Loucy (cell line): Measurements from ENCODE around the gene DMRTC2.

Experiments used
- EZH2phosphoT487 ChIP-seq: fragments of 200-600 bp; IDR thresholded peaks from 2 replicates; pipeline ENCODE4 v1.6.1; 2018; ENCODE audit warnings: antibody characterized with exemption, mild to moderate bottlenecking, moderate library complexity, borderline replicate concordance
- TF ChIP-seq, protein P1 (sequence below): fragments of 200-600 bp; sonication (generic); conservative IDR thresholded peaks from 2 replicates; pipeline ENCODE4 v1.5.1; 2014; ENCODE audit warnings: mild to moderate bottlenecking, antibody characterized with exemption, low read length

DNA sequence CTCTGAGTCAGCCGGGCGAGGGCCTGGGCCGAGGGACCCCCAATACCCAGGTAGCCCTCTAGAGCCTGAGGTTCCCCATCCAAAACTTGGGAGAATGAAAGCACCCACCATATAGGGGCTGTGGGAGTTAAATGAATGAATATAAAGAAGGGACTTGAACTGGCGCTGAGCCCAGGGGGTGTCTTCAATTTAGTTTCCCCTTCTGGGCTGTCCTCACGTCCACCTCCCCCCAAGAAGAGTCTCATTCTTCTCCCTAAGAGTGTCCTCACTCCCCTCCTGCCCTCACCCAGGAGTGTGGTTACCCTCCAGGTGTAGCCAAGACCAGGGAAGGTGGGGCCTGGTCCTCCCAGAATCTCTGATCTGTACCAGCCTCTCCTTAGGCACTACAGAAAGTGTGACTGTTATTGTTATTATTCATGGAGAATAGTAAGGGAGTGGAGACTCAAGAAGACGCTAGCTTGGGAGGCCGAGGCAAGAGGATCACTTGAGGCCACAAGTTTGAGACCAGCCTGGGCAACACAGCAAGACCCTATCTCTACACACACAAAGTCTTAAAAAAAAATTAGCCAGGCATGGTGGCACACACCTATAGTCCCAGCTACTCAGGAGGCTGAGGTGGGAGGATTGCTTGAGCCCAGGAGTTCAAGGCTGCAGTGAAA is 35.0 kb downstream of the DMRTC2 start:
- TF ChIP-seq, protein P1, sequence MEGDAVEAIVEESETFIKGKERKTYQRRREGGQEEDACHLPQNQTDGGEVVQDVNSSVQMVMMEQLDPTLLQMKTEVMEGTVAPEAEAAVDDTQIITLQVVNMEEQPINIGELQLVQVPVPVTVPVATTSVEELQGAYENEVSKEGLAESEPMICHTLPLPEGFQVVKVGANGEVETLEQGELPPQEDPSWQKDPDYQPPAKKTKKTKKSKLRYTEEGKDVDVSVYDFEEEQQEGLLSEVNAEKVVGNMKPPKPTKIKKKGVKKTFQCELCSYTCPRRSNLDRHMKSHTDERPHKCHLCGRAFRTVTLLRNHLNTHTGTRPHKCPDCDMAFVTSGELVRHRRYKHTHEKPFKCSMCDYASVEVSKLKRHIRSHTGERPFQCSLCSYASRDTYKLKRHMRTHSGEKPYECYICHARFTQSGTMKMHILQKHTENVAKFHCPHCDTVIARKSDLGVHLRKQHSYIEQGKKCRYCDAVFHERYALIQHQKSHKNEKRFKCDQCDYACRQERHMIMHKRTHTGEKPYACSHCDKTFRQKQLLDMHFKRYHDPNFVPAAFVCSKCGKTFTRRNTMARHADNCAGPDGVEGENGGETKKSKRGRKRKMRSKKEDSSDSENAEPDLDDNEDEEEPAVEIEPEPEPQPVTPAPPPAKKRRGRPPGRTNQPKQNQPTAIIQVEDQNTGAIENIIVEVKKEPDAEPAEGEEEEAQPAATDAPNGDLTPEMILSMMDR: no peak
- TF ChIP-seq EZH2phosphoT487: no peak
